ENCODE results near the gene NF1.

The NF1 gene

DNA sequence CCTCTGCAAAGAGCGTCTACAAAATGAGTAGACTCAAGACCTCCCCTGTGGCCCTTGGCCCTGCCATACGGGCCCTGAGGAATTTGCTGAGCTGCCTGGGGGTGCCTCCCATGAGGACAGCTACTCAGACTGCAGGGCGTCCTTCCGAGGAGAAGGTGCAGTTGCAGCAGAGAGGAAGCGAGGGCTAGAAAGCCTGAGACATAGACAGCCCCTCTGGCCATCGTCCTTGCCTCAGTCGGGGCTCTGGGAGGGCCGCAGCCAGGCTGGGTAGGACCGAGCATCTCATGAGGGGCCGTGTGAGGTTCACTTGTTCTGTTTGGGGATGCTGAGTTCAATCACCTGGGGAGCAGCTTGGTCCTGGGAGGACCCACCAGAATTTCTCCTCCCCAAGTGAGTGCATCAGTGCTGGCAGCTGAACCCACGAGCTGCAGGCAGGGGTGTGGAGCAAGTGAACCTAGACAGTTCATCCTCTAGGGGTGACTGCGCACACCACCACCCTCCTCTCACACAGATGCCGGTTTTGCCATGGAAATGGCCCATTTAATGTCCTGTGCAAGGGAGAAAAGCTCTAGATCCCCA lies 317.0 kb downstream of the NF1 start:
- TF ChIP-seq, protein P1, sequence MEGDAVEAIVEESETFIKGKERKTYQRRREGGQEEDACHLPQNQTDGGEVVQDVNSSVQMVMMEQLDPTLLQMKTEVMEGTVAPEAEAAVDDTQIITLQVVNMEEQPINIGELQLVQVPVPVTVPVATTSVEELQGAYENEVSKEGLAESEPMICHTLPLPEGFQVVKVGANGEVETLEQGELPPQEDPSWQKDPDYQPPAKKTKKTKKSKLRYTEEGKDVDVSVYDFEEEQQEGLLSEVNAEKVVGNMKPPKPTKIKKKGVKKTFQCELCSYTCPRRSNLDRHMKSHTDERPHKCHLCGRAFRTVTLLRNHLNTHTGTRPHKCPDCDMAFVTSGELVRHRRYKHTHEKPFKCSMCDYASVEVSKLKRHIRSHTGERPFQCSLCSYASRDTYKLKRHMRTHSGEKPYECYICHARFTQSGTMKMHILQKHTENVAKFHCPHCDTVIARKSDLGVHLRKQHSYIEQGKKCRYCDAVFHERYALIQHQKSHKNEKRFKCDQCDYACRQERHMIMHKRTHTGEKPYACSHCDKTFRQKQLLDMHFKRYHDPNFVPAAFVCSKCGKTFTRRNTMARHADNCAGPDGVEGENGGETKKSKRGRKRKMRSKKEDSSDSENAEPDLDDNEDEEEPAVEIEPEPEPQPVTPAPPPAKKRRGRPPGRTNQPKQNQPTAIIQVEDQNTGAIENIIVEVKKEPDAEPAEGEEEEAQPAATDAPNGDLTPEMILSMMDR (IDR thresholded peaks at IDR 0.05; ENCODE audit: low read length) = no peak
- no peak for TF ChIP-seq EZH2 (IDR thresholded peaks at IDR 0.05; ENCODE audit: borderline replicate concordance, low read length)
- H2AFZ ChIP-seq (ENCODE audit: low read length) = no peak overlapping the region
- H3K4me1 ChIP-seq (ENCODE audit: insufficient read depth, low read length, severe bottlenecking) = no peaks in the 10 kb centered on the region
- H3K36me3 ChIP-seq (ENCODE audit: insufficient read depth, low read length) = no peaks in the 10 kb centered on the region
- H3K9ac ChIP-seq (ENCODE audit: low read length) = no peak overlapping the region
- H3K4me2 ChIP-seq (ENCODE audit: low read length) = no peak overlapping the region
- H3K9me3 ChIP-seq (ENCODE audit: low read length) = no peaks in the 10 kb centered on the region
- H3F3A ChIP-seq (ENCODE audit: insufficient read depth, low read length) = no peaks in the 10 kb centered on the region
- H3K27me3 ChIP-seq (ENCODE audit: insufficient read depth, low read length) = no peaks in the 10 kb centered on the region
- H3K27ac ChIP-seq (ENCODE audit: low read depth, low read length, poor library complexity, severe bottlenecking) = no peak overlapping the region
- H3K9me2 ChIP-seq (ENCODE audit: low read depth, low read length) = no peaks in the 10 kb centered on the region
- H3K79me2 ChIP-seq (ENCODE audit: insufficient read depth, low read length) = no peaks in the 10 kb centered on the region
- H4K20me1 ChIP-seq (ENCODE audit: insufficient read depth, low read length) = no peaks in the 10 kb centered on the region
- no peak overlapping the region for H3K4me3 ChIP-seq (ENCODE audit: low read depth, low read length, poor library complexity, severe bottlenecking)

DNA sequence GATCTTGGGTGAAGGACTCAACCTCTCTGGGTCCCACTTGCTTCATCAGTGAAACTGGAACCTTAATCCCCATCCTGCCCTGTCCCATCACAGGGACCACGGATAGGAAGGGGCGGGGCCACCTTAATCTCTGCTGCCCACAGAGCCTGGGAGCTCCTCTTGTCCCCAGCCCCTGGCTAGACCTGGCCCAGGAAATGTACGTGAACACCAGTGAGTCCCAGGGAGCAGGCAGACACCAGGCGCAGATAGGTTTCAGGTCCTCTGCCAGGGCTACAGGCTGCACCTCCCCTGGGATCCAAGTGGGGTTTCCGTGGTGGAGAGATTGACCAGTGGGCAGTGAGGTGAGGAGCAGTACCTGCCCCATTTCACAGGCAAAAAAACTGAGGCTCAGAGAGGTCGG lies 317.7 kb downstream of the NF1 start:
- Histone ChIP-seq H3K27me3 (ENCODE audit: insufficient read depth, low read length) (no peaks in the 10 kb centered on the region), H3K9me2 (ENCODE audit: low read depth, low read length) (no peaks in the 10 kb centered on the region), H4K20me1 (ENCODE audit: insufficient read depth, low read length) (no peaks in the 10 kb centered on the region), H3K9me3 (ENCODE audit: low read length) (no peaks in the 10 kb centered on the region), H3F3A (ENCODE audit: insufficient read depth, low read length) (no peaks in the 10 kb centered on the region), H3K4me3 (ENCODE audit: low read depth, low read length, poor library complexity, severe bottlenecking) (no peak overlapping the region), H3K9ac (ENCODE audit: low read length) (no peak overlapping the region), H3K4me2 (ENCODE audit: low read length) (no peak overlapping the region), H3K4me1 (ENCODE audit: insufficient read depth, low read length, severe bottlenecking) (no peaks in the 10 kb centered on the region), H3K36me3 (ENCODE audit: insufficient read depth, low read length) (no peaks in the 10 kb centered on the region), H3K79me2 (ENCODE audit: insufficient read depth, low read length) (no peaks in the 10 kb centered on the region), H3K27ac (ENCODE audit: low read depth, low read length, poor library complexity, severe bottlenecking) (no peak overlapping the region), H2AFZ (ENCODE audit: low read length) (no peak overlapping the region)
- TF ChIP-seq EZH2 (IDR thresholded peaks at IDR 0.05; ENCODE audit: borderline replicate concordance, low read length) = no peak
- TF ChIP-seq, protein P1 (IDR thresholded peaks at IDR 0.05; ENCODE audit: low read length) = no peak

DNA sequence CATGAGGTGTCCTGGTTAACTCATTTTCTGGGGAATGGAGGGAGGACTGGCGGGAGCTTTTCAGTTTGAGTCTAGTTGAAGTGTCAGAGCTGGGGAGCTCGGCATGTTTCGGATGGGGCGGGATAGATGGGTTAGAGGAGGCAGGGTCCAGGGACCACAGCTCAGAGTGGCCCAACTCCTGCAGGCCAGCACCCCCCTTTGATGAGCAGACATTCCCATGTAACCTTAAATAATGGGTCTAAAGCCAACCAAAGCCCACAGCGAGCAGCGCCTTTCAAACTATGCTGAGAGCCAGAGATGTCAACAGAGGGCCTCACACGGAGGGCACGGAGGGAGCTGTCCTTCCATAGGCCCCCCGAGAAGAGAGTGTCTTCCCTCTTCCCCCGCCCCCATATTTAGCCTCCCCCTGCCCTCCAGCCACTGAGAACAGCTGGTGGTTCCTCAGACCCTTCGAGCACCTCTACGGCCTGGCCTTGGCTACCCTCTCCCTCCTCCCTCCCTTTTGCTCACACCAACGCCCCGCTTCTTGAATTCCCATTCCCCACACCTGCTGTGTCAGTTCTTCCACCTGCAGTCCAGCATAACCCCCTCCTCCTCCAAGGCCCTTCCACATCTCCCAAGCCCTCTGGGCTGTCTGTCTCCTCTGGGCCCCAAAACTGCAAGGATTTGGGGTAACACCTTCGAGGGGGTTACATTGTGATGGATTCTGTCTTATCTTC lies 318.5 kb downstream of the NF1 start:
- Histone ChIP-seq H3K27ac (ENCODE audit: low read depth, low read length, poor library complexity, severe bottlenecking) (no peak overlapping the region), H4K20me1 (ENCODE audit: insufficient read depth, low read length) (no peaks in the 10 kb centered on the region), H3K9me2 (ENCODE audit: low read depth, low read length) (no peaks in the 10 kb centered on the region), H3K9ac (ENCODE audit: low read length) (no peak overlapping the region), H3K4me3 (ENCODE audit: low read depth, low read length, poor library complexity, severe bottlenecking) (no peak overlapping the region), H3K4me1 (ENCODE audit: insufficient read depth, low read length, severe bottlenecking) (no peaks in the 10 kb centered on the region), H3K4me2 (ENCODE audit: low read length) (no peak overlapping the region), H3K36me3 (ENCODE audit: insufficient read depth, low read length) (no peaks in the 10 kb centered on the region), H3K79me2 (ENCODE audit: insufficient read depth, low read length) (no peaks in the 10 kb centered on the region), H2AFZ (ENCODE audit: low read length) (no peak overlapping the region), H3K27me3 (ENCODE audit: insufficient read depth, low read length) (no peaks in the 10 kb centered on the region), H3F3A (ENCODE audit: insufficient read depth, low read length) (no peaks in the 10 kb centered on the region), H3K9me3 (ENCODE audit: low read length) (no peaks in the 10 kb centered on the region)
- TF ChIP-seq, protein P1 (IDR thresholded peaks at IDR 0.05; ENCODE audit: low read length) = no peak
- TF ChIP-seq EZH2 (IDR thresholded peaks at IDR 0.05; ENCODE audit: borderline replicate concordance, low read length) = no peak
